PC-9 (cell line): ENCODE results near the gene COG5.

ENCODE experiments used
- EZH2 ChIP-seq: fragments of 200-600 bp; sonication (generic); IDR thresholded peaks from 2 replicates; pipeline ENCODE4 v1.8.0; 2017; ENCODE audit warnings: antibody characterized with exemption, low read depth
- TF ChIP-seq, protein P1 (sequence below): fragments of 200-600 bp; sonication (generic); conservative IDR thresholded peaks from 2 replicates; pipeline ENCODE4 v1.6.1; 2017; ENCODE audit warnings: mixed run types, antibody characterized with exemption, mild to moderate bottlenecking, moderate library complexity

DNA sequence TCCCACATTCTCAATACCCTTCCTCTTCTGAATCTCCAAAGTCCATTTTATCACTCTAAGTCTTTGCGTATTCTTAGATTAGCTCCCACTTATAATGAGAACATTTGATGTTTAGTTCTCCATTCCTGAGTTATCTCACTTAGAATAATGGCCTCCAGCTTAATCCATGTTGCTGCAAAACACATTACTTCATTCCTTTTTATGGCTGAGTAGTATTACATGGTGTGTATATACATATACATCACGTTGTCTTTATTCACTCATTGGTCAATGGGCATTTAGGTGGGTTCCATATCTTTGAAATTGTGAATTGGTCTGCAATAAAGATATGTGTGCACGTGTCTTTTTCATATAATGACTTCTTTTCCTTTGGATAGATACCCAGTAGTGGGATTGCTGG, 61.6 kb downstream of the COG5 start:
- TF ChIP-seq, protein P1, sequence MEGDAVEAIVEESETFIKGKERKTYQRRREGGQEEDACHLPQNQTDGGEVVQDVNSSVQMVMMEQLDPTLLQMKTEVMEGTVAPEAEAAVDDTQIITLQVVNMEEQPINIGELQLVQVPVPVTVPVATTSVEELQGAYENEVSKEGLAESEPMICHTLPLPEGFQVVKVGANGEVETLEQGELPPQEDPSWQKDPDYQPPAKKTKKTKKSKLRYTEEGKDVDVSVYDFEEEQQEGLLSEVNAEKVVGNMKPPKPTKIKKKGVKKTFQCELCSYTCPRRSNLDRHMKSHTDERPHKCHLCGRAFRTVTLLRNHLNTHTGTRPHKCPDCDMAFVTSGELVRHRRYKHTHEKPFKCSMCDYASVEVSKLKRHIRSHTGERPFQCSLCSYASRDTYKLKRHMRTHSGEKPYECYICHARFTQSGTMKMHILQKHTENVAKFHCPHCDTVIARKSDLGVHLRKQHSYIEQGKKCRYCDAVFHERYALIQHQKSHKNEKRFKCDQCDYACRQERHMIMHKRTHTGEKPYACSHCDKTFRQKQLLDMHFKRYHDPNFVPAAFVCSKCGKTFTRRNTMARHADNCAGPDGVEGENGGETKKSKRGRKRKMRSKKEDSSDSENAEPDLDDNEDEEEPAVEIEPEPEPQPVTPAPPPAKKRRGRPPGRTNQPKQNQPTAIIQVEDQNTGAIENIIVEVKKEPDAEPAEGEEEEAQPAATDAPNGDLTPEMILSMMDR: no peak
- no peak for TF ChIP-seq EZH2
